GM19463 (cell line): ENCODE measurements around the gene SYNE1.
"Not testable (repeated sequence)": the region's sequence is repeated elsewhere in the genome, so short reads cannot be mapped to it uniquely, and the experiment has no call there.

Experiments used
- ATAC-seq: cut with Tn5 transposase; IDR thresholded peaks from one replicate; pipeline ENCODE4 v1.9.1; 2021; ENCODE audit warnings: mild to moderate bottlenecking, moderate library complexity; ENCODE audit not compliant: unreplicated experiment

The SYNE1 gene

GRCh38 chr6:152154559-152155356 lies 482.4 kb downstream of the SYNE1 start:
- ATAC-seq, result no peak

GRCh38 chr6:152151920-152152319 lies 485.2 kb downstream of the SYNE1 start:
- ATAC-seq, result no peak

DNA sequence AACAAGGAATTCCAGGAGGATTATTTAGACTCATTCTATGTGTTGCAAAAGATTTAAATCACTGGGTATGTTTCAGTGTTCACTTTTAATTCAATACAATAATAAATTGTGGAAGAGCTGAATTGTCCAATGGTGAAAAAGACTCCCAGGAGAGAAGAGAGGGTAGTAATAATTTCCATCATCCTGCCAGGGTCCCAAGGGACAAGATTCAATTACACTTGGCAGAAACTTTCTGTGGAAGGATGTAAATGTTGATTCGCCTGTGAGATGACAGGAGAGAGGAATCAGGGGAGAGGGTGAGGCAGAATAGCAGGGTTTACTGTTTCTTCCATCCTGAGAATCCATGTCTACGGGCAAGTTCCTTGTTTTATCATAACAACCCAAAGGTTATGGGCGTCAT lies 487.0 kb downstream of the SYNE1 start:
- no peak for ATAC-seq

DNA sequence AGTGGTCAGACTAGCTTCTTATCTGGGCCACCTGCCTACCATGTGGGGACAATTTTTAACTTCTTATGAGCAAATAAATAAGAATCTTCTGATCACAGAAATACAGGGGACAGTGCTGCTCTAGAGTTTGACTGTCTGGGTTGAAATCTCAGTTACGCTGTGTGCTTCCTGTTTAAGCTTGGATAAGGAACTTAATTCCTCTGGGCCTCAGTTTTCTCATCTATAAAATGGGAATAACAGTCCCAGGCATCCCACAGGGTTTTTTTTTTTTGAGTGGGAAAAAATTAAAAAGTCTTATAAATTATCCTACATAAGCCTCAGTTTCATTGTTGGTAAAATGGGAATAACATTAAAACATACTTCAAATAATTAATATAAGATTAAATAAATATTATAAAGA lies 488.8 kb downstream of the SYNE1 start:
- ATAC-seq, result no peak

DNA sequence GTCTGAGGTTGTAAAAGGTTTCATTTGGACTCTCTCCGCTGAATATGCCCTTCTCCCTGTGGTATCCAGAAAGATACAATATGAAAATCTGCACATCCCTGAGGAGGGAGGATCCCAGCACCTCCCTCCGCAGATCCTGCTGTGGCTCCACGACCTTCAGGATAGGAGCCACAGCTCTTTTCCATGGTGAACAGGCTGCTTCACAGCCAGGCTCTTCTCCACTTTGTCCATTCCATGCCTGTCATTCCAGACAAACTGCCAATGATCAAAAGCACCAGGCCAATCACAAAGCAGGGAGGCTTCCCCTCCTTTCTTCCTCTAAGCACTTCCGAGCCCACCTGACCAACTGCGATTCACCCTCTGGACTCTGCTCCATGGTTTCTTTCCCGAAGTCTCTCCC lies 489.9 kb downstream of the SYNE1 start:
- ATAC-seq, result no peak

DNA sequence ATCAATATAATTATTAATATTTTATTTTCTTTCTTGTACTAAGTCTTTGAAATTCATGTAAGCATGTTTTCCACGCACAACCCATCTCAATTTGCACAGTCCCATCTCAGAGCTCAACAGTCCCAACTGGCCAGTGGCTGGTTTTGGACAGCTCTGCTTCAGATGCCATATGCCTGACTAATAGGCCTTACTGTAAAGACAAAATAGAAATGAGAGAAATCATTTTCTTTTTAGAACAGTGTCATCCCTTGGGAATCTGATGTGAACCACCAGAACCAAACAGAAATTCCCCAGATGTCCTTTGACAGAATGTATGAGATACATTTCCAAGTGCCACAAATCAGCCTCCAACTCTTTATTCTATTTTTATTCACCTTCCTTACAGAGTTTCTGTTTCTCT lies 490.8 kb downstream of the SYNE1 start:
- no peak for ATAC-seq

DNA sequence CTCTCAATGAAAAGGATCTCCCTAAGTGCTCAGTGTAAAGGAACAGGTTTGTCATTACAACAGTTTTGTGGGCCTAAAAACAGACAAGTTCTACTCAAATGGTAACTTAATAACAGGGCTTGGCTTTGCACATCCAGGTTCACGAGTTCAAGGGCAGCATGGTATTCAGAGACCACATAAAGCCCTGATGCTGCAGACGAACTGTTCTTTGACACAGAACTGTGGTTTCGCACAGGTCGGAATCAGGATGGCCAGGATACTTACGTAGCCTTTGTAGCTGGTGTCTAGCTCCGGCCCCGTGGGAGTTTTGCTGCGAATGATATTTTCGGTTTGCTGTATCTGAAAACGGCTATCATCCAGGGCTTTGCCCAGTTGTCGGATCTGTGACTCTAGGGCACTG lies 493.8 kb downstream of the SYNE1 start:
- no peak for ATAC-seq

DNA sequence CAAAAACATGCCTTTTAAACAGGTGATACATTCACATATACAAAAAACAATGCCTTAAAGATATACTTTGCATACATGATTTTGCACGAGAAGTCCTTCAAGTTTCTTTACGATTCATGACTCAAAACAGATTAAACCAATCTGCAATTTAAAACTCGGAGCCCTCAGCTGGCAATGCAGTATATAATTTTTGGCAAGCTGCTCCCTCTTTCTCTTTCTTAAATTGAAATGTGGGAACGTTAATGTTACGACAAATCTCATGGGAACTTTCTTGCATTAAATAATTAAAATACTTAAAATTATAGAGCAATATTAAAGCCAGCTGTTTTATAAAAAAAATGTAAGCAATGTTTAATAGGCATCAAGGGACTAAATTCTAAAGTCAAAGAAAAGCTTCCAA lies 495.1 kb downstream of the SYNE1 start:
- no peak for ATAC-seq

GRCh38 chr6:152138344-152138743 lies 498.8 kb downstream of the SYNE1 start:
- ATAC-seq, result not testable (repeated sequence)

- ATAC-seq, result no peak
Observed at GRCh38 chr6:152136449-152136825, 500.7 kb downstream of the SYNE1 start.

DNA sequence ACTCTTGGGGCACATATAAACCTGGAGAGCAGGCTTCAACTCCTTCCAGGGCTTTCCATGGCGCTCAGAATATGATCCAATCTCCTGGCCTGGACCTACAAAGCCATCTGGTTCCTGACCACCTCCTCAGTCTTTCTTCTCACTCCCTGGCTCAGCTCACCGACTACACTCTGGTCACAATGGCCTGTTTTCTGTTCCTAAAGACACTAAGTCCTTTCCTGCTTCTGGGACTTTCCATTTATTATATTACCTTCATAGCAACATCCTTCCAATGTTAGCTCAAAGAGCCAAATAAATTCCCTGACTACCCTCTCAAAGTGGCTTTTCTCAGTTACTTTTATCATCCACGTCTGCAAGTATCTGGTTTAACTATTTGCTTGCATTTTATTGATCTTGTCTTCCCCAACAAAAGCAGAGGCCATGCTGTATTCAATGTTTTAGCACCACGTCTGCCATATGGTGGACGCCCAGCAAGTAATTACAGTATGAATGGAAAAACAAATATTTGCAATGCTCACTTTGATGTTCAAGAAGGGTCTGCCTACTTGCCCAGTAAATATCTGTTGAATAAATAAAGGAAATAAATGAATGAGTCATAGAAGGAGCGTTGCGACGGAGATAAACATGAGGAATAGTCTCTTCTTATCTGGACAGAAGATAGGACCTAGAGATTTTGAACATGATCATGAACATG lies 501.3 kb downstream of the SYNE1 start:
- no peak for ATAC-seq

- ATAC-seq, result no peak
Observed at GRCh38 chr6:152130441-152130840, 506.7 kb downstream of the SYNE1 start.

- no peak for ATAC-seq
Observed at GRCh38 chr6:152129691-152130151, 507.4 kb downstream of the SYNE1 start.

GRCh38 chr6:152127432-152128165 lies 509.6 kb downstream of the SYNE1 start:
- ATAC-seq, result no peak

GRCh38 chr6:152124429-152125074 lies 512.6 kb downstream of the SYNE1 start:
- ATAC-seq, result no peak

DNA sequence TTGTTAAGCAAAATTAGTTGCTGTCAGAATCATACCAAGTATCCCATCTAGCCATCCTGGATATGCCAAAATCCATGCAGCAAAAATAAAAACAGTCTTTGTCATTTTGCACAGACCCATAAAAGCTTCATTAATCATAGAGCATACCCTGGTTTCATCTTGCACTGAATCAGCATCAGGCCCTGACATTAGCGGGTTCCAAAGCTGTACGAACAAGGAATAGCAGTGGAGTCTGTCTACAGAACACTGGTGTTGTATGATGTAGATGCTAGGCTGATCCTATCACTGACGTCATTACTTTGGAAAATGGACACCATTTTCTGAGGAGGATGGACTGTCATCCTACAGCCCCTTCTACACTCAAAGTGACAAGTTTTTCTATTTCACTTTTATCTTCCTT lies 514.1 kb downstream of the SYNE1 start:
- ATAC-seq, result no peak

GRCh38 chr6:152122434-152122833 lies 514.7 kb downstream of the SYNE1 start:
- no peak for ATAC-seq

GRCh38 chr6:152121910-152122309 lies 515.3 kb downstream of the SYNE1 start:
- no peak for ATAC-seq

DNA sequence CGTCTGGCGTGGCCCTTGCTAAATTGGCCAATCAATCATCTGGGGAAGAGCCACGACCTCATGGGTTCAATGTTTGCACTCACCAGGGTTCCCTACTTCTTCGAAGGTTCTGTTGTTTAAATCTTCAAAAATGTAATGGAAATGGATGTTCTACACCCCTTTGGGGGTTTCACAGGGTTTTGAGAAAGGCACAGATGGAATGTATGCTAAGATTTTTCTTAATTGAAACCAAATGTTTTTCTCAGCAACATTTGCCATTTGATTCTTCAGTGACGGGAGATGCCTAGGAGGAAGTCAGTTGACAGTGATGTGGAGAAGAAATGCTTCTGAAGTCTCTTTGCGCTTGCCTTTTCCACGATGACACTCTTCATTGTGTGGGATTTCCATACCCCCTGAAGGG lies 517.3 kb downstream of the SYNE1 start:
- no peak for ATAC-seq

DNA sequence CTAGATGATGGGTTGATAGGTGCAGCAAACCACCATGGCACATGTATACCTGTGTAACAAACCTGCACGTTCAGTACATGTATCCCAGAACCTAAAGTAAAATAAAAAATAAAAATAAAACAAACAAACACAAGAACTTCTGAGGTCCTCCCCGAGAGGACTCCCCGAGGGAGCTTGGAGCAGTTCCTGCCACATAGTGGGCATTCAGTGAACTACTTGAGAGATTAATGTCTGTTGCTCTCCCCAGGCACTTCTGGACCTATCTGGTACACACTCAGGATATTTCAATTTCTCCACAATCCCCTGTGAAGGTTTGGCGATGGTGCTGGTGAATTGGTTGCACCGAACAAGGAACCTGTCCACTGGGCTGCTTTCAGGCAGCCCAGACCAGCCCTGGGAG lies 518.5 kb downstream of the SYNE1 start:
- no peak for ATAC-seq

DNA sequence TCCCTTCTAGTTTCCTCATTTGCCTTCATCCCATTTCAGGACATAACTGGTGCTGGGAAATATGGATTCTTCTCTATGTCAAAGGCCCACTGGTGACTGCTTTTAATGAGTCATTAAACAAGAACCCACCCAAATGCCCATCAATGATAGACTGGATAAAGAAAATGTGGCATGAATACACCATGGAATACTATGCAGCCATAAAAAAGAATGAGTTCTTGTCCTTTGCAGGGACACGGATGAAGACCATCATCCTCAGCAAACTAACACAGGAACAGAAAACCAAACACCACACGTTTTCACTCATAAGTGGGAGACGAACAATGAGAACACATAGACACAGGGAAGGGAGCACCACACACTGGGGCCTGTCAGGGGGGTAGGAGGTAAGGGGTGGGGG lies 518.9 kb downstream of the SYNE1 start:
- no peak for ATAC-seq
